Heart right ventricle (tissue), 16 donors: ENCODE measurements around the gene PLCB1. TPM values are rescaled to one million over a fixed set of nuclear protein-coding genes. Genes with fewer than 3 reads are reported as not detected.

Experiments used
- ATAC-seq, 8 donors: fragments of 200-7000 bp; cut with Tn5 transposase; one replicate each; pipeline ENCODE4 v1.9.1; 2020; ENCODE audit warnings: mild to moderate bottlenecking in 8 of 8, moderate library complexity in 8 of 8, moderate number of reproducible peaks in 1 of 8
- DNase-seq, 2 donors: peaks; one replicate each; pipeline ENCODE4 v3.0.0-alpha.2; 2020
- H3K27ac ChIP-seq, 10 donors: fragments of 200-600 bp; sonication (generic) in 2 of 10; one replicate each; pipeline versions ENCODE4 v1.5.0 to v1.8.0; 2020 to 2022; ENCODE audit warnings: mild to moderate bottlenecking in 3 of 10
- H3K27me3 ChIP-seq, 7 donors: fragments of 200-600 bp; one replicate each; pipeline ENCODE4 v1.8.0; 2021 to 2022; ENCODE audit warnings: mild to moderate bottlenecking in 2 of 7
- H3K36me3 ChIP-seq, 9 donors: fragments of 200-600 bp; sonication (generic) in 1 of 9; one replicate each; pipeline versions ENCODE4 v1.5.0 to v1.8.0; 2020 to 2022; ENCODE audit warnings: mild to moderate bottlenecking in 2 of 9
- H3K4me1 ChIP-seq, 9 donors: fragments of 200-600 bp; sonication (generic) in 1 of 9; one replicate each; pipeline versions ENCODE4 v1.5.0 to v1.8.0; 2020 to 2022; ENCODE audit warnings: mild to moderate bottlenecking in 4 of 9
- H3K4me3 ChIP-seq, 10 donors: fragments of 200-600 bp; sonication (generic) in 2 of 10; one replicate each; pipeline versions ENCODE4 v1.5.0 to v1.8.0; 2020 to 2022; ENCODE audit warnings: mild to moderate bottlenecking in 7 of 10, moderate library complexity in 2 of 10
- H3K9me3 ChIP-seq, 11 donors: fragments of 200-600 bp in 10 of 11; sonication (generic) in 2 of 11; one replicate each; pipeline versions ENCODE4 v1.5.0 to v1.8.0; 2013 to 2022; ENCODE audit warnings: mild to moderate bottlenecking in 2 of 11, control low read depth in 1 of 11, moderate library complexity in 1 of 11
- WGBS, 2 donors: extraction: QIAGEN DNeasy Blood & Tissue Kit; methylation state at CpG; one replicate each; pipeline ENCODE4 v1.1.7; 2013; ENCODE audit warnings: inconsistent platforms in 1 of 2; 5-methylcytosine and 5-hydroxymethylcytosine counted together
- intact Hi-C, 10 donors: fragments of 100-400 bp; cut with DNase I; formaldehyde crosslinking; loops; one replicate each; pipeline versions ENCODE4 v1.11.1 to v1.14.2; 2022
- polyA plus RNA-seq, 2 donors: library from polyadenylated mRNA; stranded (reverse); fragments of 200-250 nt; gene quantifications; one replicate each; pipeline ENCODE4 v1.2.3, GENCODE V29; 2013
- total RNA-seq, 10 donors: library from RNA; stranded (reverse); fragmentation: NEBNext Ultra II Directional in 3 of 10; extraction: Animal tissue kit (Norgen Biotek cat#: 25700) in 3 of 10; gene quantifications; one replicate each; pipeline versions ENCODE4 v1.2.1 to v1.2.4, GENCODE V29; 2021 to 2023
- TF ChIP-seq, protein P1 (sequence below), 9 donors: fragments of 200-600 bp; sonication (generic) in 2 of 9; IDR thresholded peaks; one replicate each; pipeline versions ENCODE4 v1.5.0 to v1.8.0; 2021 to 2022; ENCODE audit warnings: antibody characterized with exemption in 9 of 9, mild to moderate bottlenecking in 5 of 9, moderate library complexity in 1 of 9
- donor health status: Arrhythmogenic right ventricular cardiomyopathy.
- donor health status: ischemic (EF 13 %, LVEDD 7.1; RV severe dilation, severe dysfunction).
- donor health status: healthy with polysubstance abuse.
- donor health status: DM: no; HTN: yes; CAD: no.
- donor health status: DM: no; HTN: no; CAD: no.
- donor health status: ischemic (EF 25% LVEDD 6.9; RV normal size, moderate dysfunction).
- donor health status: ischemic (EF 25% LVEDD 5.7; RV mildly dilated, moderate dysfunction).
- donor health status: healthy.
- donor health status: DM: yes; HTN: yes; CAD: no.
- donor health status: Ischemic cardiomyopathy.
- donor health status: ischemic (EF 35%, LVEDD 5.7; RV mildly dilated, moderate dysfunction).
- donor health status: nonischemic (EF 11% LVEDD 7.7; RV severe dilation, severe dysfunction).
- donor health status: DM: yes; HTN: yes; CAD: no.
- donor health status: PGD.
- donor health status: ischemic (EF 29% LVEDD 5.4; RV normal size, mild dysfunction).
- donor health status: nonischemic (EF 23%, LVEDD 6.1; RV moderate dilation, normal function).

PLCB1 gene
- total and polyA plus RNA-seq, 12 donors = 2.2 to 12.7 (median 7.1) TPM

DNA sequence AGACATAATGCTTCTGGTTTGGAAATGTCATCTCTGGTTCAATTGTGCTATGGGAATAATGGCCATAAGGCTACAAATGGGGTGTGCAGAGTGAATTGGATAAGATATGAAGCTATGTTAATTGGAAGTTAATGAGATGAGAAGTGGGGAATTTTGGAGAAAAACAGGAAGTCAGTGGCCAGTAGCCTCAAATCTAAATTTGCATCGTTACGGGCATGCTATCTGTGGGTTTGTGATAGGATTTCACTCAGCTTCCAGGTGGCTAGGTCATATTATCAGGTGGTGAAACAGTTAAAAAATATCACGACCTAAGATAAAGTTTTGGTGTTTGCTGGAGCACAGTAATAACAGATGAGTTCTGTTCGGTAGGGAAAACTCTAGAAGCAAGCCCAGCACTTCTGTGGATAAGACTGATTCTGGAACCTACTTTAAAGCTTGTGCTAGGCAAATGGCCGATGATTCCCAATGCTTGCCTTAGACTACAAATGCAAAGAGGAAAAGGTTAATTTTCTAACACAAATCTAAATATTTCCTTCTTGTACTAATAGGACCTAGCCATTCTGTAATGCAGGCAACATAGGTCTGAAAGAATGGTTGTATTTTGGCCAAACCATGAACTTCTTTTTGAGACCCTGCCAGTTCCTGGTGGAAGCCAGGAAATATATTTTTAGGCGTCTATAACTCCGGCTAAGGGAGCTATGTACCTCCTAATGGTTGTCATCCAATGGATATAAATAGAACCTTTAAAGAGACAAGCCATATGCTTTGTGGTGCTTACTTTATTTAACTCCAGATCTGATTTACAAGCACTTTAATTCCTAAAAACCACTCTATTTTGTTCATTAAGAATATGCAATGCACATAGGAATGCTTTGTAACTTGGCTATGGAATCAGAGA, 111.0 kb downstream of the PLCB1 start:
- ATAC-seq = peak; percentile 43 to 88 (median 70)

DNA sequence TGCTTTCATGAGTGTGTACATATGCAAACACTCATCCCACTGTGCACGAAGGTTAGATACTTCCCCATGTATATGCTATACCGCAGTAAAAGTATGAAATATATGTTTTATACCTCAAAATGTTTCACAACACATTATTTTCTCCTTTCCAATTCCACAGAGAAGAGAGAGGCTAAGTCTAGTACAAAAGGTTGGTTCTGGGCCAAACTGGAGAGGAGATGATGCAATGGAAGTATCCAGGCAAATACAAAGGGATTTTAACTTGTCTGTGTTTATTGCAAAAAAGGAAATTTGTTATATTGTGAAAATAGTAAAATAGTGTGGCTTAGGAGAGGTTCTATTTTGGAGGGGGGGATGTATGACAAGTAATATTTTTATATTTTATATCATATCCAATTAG, 112.6 kb downstream of the PLCB1 start:
- peaks cover 0 to 54% (median 32%) of the 10 kb centered on the region in 9 donors for H3K4me1 ChIP-seq
- H3K27me3 ChIP-seq = no peaks in the 10 kb centered on the region
- H3K4me3 ChIP-seq = no peak overlapping the region
- H3K27ac ChIP-seq = peak overlapping the region in 5 of 10 donors; percentile 15 to 60 (median 39)
- intact Hi-C loops = loop anchor here in 1 of 10 donors (10.0 kb wide), 1 partner anchor 110 kb away; the partner anchor contains the start of gene PLCB1
- WGBS, 2 donors = 41 to 55% methylated on average over 2 of the region's 2 CpGs
- TF ChIP-seq, protein P1, sequence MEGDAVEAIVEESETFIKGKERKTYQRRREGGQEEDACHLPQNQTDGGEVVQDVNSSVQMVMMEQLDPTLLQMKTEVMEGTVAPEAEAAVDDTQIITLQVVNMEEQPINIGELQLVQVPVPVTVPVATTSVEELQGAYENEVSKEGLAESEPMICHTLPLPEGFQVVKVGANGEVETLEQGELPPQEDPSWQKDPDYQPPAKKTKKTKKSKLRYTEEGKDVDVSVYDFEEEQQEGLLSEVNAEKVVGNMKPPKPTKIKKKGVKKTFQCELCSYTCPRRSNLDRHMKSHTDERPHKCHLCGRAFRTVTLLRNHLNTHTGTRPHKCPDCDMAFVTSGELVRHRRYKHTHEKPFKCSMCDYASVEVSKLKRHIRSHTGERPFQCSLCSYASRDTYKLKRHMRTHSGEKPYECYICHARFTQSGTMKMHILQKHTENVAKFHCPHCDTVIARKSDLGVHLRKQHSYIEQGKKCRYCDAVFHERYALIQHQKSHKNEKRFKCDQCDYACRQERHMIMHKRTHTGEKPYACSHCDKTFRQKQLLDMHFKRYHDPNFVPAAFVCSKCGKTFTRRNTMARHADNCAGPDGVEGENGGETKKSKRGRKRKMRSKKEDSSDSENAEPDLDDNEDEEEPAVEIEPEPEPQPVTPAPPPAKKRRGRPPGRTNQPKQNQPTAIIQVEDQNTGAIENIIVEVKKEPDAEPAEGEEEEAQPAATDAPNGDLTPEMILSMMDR (IDR thresholded peaks at IDR 0.05) = no peak
- no peaks in the 10 kb centered on the region for H3K9me3 ChIP-seq
- no peaks in the 10 kb centered on the region for H3K36me3 ChIP-seq
- peak in 7 of 8 donors; percentile 47 to 86 (median 79) for ATAC-seq
- DNase-seq = peak in 1 of 2 donors; percentile 69

More for the DNA sequence above, 111.0 kb downstream of the PLCB1 start:
- Histone ChIP-seq H3K27me3 (no peaks in the 10 kb centered on the region), H3K9me3 (no peaks in the 10 kb centered on the region), H3K36me3 (no peaks in the 10 kb centered on the region), H3K4me1 (peaks cover 0 to 67% (median 32%) of the 10 kb centered on the region in 9 donors), H3K4me3 (no peak overlapping the region), H3K27ac (peak overlapping the region in 7 of 10 donors; percentile 3 to 60 (median 28))
- TF ChIP-seq, protein P1 (IDR thresholded peaks at IDR 0.05) = no peak
- intact Hi-C loops = loop anchor here in 1 of 10 donors (10.0 kb wide), 1 partner anchor 108 kb away; the partner anchor contains the start of gene PLCB1
- peak in 1 of 2 donors; percentile 23 for DNase-seq
- 28 to 34% methylated on average over 7 of the region's 7 CpGs for WGBS, 2 donors

DNA sequence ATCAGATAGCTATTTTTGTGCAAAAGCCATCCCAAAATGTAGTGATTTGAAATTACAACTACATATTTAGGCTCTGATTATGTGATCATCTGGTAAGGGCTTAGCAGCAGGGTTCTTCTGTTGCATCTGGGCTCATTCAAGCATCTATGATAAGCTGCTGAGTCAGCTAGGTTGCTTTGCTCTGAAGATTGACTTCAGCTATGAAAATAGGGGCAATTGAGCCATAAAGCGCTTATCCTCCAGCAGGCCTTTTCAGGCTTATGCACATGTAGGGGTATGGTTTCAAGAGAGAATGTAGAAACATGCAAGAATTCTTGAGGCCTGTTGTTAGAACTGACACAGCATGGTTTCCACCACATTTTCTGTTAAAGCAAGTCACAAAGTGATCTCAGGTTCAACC, 114.1 kb downstream of the PLCB1 start:
- TF ChIP-seq, protein P1 (IDR thresholded peaks at IDR 0.05) = no peak
- ATAC-seq = no peak
- Histone ChIP-seq H3K27me3 (no peaks in the 10 kb centered on the region), H3K4me3 (no peak overlapping the region), H3K27ac (no peak overlapping the region), H3K36me3 (no peaks in the 10 kb centered on the region), H3K9me3 (no peaks in the 10 kb centered on the region), H3K4me1 (peaks cover 0 to 44% (median 32%) of the 10 kb centered on the region in 9 donors)
- intact Hi-C loops = loop anchor here in 1 of 10 donors (10.0 kb wide), 1 partner anchor 111 kb away; the partner anchor contains the start of gene PLCB1
- WGBS, 2 donors = 98 to 100% methylated on average over 1 of the region's 1 CpG
- no peak for DNase-seq

DNA sequence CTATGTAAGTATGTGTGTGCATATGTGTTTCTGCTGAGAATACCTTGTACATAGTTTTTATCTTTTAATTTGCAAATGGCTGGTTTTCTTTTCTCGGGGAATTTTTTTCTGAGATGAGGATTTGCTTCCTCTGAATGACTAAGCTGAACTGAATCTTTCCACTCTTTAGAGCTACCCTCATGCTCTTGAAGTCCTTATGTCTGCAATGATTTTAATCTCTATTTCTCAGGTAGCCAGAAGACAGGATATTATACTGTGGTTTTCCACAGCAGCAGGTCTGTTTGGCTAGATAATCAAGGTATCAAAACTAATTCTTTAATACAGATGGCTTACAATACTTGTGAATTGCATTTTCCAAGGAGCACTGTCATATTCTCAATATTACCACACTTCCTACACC, 114.7 kb downstream of the PLCB1 start:
- DNase-seq (no peak), ATAC-seq (no peak)
- H3K36me3 ChIP-seq = no peaks in the 10 kb centered on the region
- H3K4me3 ChIP-seq = no peak overlapping the region
- intact Hi-C loops = loop anchor here in 1 of 10 donors (10.0 kb wide), 1 partner anchor 112 kb away; the partner anchor contains the start of gene PLCB1
- 93 to 97% methylated on average over 1 of the region's 1 CpG for WGBS, 2 donors
- TF ChIP-seq, protein P1 (IDR thresholded peaks at IDR 0.05) = no peak
- no peak overlapping the region for H3K27ac ChIP-seq
- H3K4me1 ChIP-seq = peaks cover 0 to 39% (median 32%) of the 10 kb centered on the region in 9 donors
- H3K27me3 ChIP-seq = no peaks in the 10 kb centered on the region
- no peaks in the 10 kb centered on the region for H3K9me3 ChIP-seq
